Stimulated activated CD8-positive, alpha-beta memory T cell treated with anti-CD3 and anti-CD28 coated beads, Interleukin-12 subunit alpha, Interleukin-12 subunit beta, amount 100 ng/mL, for 24 hours (primary cell): ENCODE data around the gene FER1L5.

Experiments used
- DNase-seq: peaks from one replicate; pipeline ENCODE4 v3.0.0-alpha.2; 2020; ENCODE audit errors: extremely low read depth

Gene FER1L5

GRCh38 chr2:96680561-96681141 lies 38.1 kb downstream of the FER1L5 start:
- no peak for DNase-seq

- no peak for DNase-seq
These were observed 39.0 kb downstream of the FER1L5 start for GRCh38 chr2:96681540-96681939.

DNA sequence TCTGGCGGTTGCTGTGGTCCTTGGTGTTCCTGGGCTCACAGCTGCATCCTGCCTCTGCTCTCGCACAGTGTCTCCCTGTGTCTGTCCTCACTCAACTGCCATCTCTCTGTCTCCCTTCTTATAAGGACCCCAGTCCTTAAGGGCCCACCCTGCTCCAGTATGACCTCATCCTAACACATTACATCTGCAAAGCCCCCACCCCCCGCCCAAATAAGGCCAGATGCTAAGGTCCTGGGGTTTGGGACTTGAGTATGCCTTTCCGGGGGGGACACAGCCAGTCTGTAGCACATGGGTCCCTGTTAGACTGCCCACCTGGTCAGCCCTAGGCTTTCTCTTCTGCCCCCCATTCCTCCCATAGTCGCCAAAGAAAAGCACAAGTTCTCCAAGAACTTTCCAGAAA lies 40.7 kb downstream of the FER1L5 start:
- DNase-seq = no peak

DNA sequence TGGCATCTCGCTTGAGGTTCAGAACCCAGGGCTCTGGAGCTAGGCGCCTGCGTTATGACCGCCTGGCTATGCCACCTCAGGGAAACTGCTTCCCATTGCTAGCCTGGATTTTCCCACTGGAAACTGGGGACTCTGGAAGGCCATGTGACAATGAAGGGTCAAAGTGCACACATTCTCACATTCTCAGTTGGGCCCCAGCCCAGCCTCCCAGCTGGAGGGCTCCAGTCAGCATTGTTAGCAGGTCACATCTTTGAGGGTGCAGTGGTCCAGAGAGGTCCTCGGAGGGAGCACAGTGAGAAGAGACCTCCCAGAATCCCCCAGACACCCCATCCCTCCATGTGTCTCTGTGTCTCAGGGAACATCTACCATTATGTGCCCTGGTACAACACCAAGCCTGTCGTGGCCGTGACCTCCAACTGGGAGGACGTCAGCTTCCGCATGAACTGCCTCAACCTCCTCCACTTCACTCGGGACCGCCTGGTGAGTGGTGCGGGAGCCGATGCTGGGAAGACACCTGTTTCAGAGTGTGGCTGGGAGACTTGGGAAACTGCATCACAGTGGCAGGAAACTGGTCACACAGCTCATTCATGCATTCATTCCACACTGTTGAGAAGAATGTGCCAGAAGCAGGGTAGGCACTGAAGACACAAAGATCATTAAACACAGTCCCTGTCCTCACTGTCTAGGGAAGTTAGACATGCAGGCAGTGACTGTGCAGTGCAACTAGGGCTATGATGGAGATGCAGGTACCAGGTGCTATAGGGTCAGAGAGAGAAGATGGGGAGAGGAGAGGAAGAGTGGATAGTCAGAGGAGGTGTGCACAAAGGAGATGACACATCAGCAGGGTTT lies 41.6 kb downstream of the FER1L5 start:
- DNase-seq = no peak

- DNase-seq = no peak
These were observed 42.5 kb downstream of the FER1L5 start for GRCh38 chr2:96684883-96685576.

DNA sequence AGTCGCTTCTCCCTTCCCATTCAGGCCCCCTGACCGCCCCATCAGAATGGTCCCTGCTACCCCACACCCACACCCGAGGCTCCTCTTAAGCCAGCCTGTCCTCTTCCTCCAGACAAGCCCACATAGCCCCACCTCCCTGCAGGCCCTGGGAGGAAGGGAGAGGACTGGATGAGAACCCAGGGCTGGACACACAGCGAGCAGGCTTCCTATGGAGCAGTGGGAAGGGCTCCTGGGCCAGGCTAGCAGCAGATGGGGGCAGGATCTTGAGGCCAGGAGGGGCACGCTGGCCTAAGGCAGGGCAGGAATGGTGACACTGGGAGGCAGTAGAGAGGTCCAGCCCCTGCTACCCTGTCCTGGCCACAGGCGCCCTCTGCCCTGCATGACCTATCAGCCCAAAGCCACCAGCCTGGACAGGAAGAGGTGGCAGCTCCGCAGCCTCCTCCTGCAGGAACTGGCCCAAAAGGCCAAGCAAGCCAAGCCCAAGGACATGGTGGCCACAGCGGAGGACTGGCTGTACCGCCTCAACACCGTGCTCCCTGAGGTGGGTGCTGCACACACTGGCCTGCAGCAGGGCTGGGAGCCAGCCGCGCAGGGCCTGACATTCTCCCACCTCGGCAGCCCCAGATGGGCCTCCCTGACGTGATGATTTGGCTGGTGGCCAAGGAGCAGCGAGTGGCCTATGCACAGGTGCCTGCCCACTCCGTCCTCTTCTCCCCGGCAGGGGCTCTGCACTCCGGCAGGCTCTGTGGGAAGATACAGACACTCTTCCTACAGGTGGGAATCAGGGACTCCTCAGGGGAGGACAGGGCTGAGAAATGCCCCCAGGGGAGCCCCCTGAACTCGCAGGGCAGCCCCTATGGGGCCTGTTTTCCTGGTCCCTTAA lies 43.3 kb downstream of the FER1L5 start:
- no peak for DNase-seq

- DNase-seq = no peak
These were observed 44.7 kb downstream of the FER1L5 start for GRCh38 chr2:96687266-96687665.

DNA sequence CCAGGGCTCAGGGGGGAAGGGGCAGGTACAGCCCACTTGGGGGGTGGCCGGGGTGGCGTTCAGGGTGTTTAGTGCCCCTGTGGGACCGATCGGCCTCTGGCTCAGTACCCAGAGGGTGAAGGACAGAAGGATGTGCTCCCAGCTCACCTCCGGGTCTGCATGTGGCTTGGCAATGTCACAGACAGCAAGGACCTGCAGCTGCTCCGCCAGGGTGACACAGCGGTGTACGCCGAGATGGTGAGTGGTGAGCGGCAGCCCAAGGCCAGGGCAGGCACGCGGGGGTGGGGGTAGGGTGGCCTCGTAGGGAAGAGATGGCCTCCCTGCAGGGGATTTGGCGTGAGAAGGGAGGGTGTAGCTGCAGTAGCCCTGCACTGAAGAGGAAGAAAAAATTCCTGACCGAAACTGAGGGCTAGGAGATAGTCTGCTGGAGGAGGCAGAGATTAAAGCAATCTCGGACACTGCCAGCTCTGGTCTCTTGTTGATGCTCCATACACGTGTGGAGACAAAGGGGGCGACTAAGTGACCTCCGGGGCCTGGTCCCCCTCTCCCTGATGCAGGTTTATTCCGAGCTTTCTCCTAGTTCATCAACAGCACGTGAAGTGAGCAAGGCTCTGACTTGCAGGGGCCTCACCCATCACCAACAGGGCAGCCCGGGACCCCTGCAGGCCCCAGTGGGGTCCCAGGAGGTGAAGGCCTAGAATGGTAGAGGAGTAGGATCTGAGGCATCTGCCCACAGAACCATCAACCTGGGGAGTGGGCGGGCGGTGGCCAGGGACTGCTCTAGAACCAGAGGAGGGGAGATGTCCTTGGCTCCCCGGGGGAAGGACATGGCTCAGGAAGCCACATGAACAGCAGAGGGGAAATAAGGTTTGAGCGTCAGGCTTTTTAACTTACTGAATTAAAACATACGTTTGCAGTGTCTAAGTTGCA lies 45.4 kb downstream of the FER1L5 start:
- no peak for DNase-seq

DNA sequence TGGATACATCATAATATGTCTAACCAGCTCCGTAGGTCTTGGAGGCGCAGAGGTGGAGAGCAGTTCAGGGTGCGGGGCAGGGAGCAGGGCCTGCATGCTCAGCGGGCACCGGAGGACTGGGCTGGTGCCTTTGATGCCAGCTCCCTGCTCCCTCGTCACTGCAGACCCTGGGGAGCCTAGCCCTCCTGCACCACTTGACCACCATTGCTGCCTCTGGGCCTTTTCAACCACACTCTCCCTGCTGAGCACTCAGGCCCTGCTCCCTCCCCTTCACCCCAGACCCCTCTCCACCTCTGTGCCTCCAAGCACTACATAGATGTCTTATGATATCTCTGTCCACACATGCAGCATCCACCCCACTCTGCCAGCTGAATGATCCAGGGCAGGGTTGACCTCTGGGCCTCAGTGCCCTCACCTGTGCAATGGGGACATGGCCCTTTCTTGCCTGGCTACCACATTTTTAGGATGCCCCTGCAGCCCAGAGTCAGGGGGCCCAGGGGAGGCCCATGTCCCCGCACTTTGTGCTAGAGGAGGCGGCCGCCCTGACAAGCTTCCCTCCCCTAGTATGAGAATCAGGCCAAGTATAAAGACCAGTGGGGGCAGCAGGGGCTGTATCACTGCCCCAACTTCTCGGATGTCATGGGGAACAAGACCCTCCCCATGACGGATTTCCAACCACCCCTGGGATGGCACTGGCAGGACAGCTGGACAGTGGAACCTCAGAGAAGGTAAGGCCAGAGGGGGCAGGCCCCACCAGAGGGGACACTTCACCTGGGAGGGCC lies 46.3 kb downstream of the FER1L5 start:
- no peak for DNase-seq

DNA sequence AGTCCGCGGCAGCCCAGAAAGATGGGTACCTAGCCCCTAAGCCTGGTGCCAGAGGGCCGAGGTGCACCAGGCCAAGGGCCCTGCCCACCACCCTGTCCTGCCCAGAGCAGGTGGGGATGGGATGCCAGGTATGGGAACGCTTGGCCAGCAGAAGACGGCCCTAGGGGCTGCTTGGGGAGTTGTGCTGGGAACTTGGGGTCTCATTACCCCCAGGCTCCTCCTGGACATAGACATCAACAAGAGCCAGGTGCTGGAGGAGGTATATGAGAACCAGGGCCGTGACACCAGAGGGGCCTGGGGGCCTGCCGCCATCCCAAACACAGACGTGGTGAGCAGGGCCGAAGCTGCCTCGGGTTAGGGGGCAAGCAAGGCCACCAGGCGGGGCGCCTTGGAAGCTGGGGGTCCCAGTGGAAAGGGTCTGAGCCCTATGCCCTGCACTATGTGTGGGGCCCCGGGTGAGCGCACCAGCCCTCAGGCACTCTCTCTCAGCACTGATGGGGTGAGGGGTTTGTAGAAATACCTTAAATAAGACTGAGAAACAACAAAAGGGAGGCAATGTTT lies 46.9 kb downstream of the FER1L5 start:
- DNase-seq = no peak

- no peak for DNase-seq
These were observed 47.9 kb downstream of the FER1L5 start for GRCh38 chr2:96690306-96691021.

- DNase-seq = no peak
These were observed 48.6 kb downstream of the FER1L5 start for GRCh38 chr2:96691022-96691612.

- DNase-seq = no peak
These were observed 49.8 kb downstream of the FER1L5 start for GRCh38 chr2:96692094-96692971.

DNA sequence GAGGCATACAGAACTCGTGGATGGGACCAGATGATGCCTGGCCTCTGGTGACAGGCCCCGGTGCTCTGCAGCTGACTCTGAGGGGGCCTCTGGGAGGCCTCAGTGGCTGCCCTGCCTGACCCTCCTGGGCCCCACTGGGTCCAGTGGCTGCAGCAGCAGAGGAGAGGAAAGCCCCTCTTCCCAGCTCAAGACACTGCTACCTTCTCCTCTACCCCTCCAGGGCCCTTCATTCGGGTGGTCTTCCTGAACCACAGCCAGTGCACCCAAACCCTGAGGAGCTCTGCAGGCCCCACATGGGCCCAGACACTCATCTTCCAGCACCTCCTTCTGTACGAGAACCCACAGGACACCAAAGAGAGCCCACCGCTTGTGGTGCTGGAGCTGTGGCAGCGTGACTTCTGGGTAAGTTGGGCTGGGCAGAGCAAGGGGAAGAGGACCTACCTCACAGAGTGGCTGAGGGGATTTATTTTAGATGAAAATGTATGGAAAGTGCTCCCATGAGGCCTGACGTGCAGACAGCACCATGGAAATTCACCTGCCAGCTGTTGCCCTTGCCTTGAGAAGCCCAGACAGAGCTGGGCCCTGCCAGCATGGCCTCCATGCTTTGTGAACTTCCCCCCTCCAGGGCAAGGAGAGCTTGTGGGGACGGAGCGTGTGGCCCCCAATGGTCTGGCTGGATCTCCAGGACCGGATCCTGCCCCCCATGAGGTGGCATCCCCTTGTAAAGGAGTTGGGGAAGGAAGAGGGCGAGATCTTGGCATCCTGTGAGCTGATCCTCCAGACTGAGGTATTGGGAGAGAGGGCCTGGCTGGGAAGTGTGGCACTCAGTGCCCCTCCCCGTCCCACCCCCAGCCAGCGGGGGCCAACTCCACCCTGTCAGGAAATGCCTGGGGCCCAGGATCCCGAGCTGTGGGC lies 51.0 kb downstream of the FER1L5 start:
- no peak for DNase-seq

- no peak for DNase-seq
These were observed 51.7 kb downstream of the FER1L5 start for GRCh38 chr2:96694279-96694678.

DNA sequence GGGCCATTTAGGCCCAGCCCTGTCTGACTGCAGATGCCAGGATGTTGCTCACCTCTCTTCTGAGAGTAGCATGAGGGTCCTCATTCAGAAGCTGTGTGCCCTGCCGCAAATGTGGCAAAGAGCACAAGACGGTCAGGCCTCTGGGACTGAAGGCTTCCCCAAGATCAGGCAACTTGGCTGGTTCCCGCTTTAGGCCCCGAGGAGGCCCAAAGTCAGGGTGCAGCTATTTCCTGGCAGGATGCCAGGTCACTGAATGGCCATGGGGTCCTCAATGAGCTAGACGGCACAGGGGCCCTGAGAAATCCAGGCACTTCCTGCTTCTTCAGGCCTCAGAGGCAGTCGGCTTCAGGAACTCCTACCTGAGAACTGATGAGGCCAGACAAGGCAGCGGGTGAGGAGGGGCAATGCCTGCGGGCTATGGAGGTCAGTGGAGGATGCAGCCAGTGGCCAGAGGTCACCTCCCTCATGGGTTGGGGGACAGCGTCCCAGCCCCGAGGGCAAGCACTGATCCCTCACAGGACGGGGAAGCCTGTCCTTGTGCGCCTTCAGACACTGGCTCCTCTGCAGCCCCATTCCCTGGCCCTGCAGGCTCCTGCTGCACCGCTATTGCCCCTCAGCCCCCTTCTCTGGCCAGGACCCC lies 52.4 kb downstream of the FER1L5 start:
- DNase-seq = no peak
